Right cardiac atrium (tissue), 5 donors: ENCODE results near the gene ADGRL1. TPM values are rescaled to one million over a fixed set of nuclear protein-coding genes. Genes with fewer than 3 reads are reported as not detected.
A peak's percentile ranks its signal among the peaks of the same experiment; 100 is the strongest.
"Not testable (repeated sequence)": the region's sequence is repeated elsewhere in the genome, so short reads cannot be mapped to it uniquely, and the experiment has no call there.

Source experiments
- ATAC-seq, 2 donors: fragments of 200-7000 bp; cut with Tn5 transposase; one replicate each; pipeline versions ENCODE4 v1.8.0 to v1.9.1; 2020; ENCODE audit warnings: moderate library complexity in 2 of 2, mild to moderate bottlenecking in 1 of 2
- DNase-seq, 3 donors: peaks; one replicate each; pipeline ENCODE4 v3.0.0-alpha.2; 2020
- H3K27ac ChIP-seq: one replicate; pipeline ENCODE4 v1.5.1; 2013; ENCODE audit warnings: mild to moderate bottlenecking, low read length, control low read depth, moderate library complexity
- H3K27me3 ChIP-seq: one replicate; pipeline ENCODE4 v1.6.1; 2013; ENCODE audit not compliant: control insufficient read depth, insufficient read depth
- H3K4me1 ChIP-seq: one replicate; pipeline ENCODE4 v1.6.1; 2013; ENCODE audit warnings: low read length; ENCODE audit not compliant: control insufficient read depth, insufficient read depth
- H3K4me3 ChIP-seq: one replicate; pipeline ENCODE4 v1.5.1; 2013; ENCODE audit warnings: low read length, control low read depth
- H3K9me3 ChIP-seq: one replicate; pipeline ENCODE4 v1.6.1; 2013; ENCODE audit warnings: low read length; ENCODE audit not compliant: control insufficient read depth
- WGBS: extraction: QIAGEN DNeasy Blood & Tissue Kit; methylation state at CpG from one replicate; pipeline ENCODE4 v1.1.7; 2013; 5-methylcytosine and 5-hydroxymethylcytosine counted together
- intact Hi-C, 4 donors: fragments of 100-400 bp; cut with DNase I; formaldehyde crosslinking; loops; one replicate each; pipeline versions ENCODE4 v1.11.0 to v1.14.0; 2022 to 2023
- polyA plus RNA-seq: library from polyadenylated mRNA; stranded (reverse); fragments of 200-250 nt; gene quantifications from one replicate; pipeline ENCODE4 v1.2.3, GENCODE V29; 2013
- total RNA-seq, 4 donors: library from RNA; stranded (reverse); fragmentation: NEBNext Ultra II Directional; extraction: Animal tissue kit (Norgen Biotek cat#: 25700); gene quantifications; one replicate each; pipeline ENCODE4 v1.2.1, GENCODE V29; 2021
- donor health status: healthy with polysubstance abuse.
- donor health status: DM: no; HTN: yes; CAD: no.
- donor health status: DM: no; HTN: no; CAD: no.
- donor health status: DM: no; HTN: yes; CAD: no; lungs with severe emphysema.
- donor health status: DM: yes; HTN: yes; CAD: no.

The ADGRL1 gene
- total and polyA plus RNA-seq, 5 donors: 20.1 to 36.9 (median 33.6) TPM

- not testable (repeated sequence) for DNase-seq, H3K4me3 ChIP-seq, H3K27me3 ChIP-seq, ATAC-seq, H3K9me3 ChIP-seq, H3K27ac ChIP-seq, H3K4me1 ChIP-seq
- WGBS: 71% methylated on average over 7 of the region's 7 CpGs
- intact Hi-C loops: loop anchor here in 1 of 4 donors (5.0 kb wide), 1 partner anchor 143 kb away; no protein-coding TSS in a partner anchor
Measured at GRCh38 chr19:14204219-14204618, 1.8 kb downstream of the ADGRL1 start.

- not testable (repeated sequence) for H3K9me3 ChIP-seq, DNase-seq, H3K27me3 ChIP-seq, H3K27ac ChIP-seq, ATAC-seq, H3K4me1 ChIP-seq, H3K4me3 ChIP-seq
- intact Hi-C loops: loop anchor here in 1 of 4 donors (5.0 kb wide), 1 partner anchor 144 kb away; no protein-coding TSS in a partner anchor
- WGBS: 88% methylated on average over 20 of the region's 20 CpGs
Measured at GRCh38 chr19:14203788-14204187, 2.2 kb downstream of the ADGRL1 start.

GRCh38 chr19:14203177-14203576, 2.8 kb downstream of the ADGRL1 start:
- no peak overlapping the region for H3K4me3 ChIP-seq
- DNase-seq (no peak), ATAC-seq (no peak)
- WGBS: 55% methylated on average over 13 of the region's 13 CpGs
- H3K27ac ChIP-seq: no peak overlapping the region
- peaks cover 2% of the 10 kb centered on the region for H3K4me1 ChIP-seq
- no peaks in the 10 kb centered on the region for H3K27me3 ChIP-seq
- intact Hi-C loops: loop anchor here in 1 of 4 donors (5.0 kb wide), 1 partner anchor 144 kb away; no protein-coding TSS in a partner anchor
- no peaks in the 10 kb centered on the region for H3K9me3 ChIP-seq

GRCh38 chr19:14201481-14201880, 4.5 kb downstream of the ADGRL1 start:
- 63% methylated on average over 8 of the region's 8 CpGs for WGBS
- intact Hi-C loops: loop anchor here in 1 of 4 donors (5.0 kb wide), 1 partner anchor 146 kb away; no protein-coding TSS in a partner anchor
- H3K4me1 ChIP-seq, ATAC-seq, DNase-seq, H3K27me3 ChIP-seq, H3K4me3 ChIP-seq, H3K27ac ChIP-seq, H3K9me3 ChIP-seq: not testable (repeated sequence)

GRCh38 chr19:14200147-14200841, 5.7 kb downstream of the ADGRL1 start:
- ATAC-seq: peak in 1 of 2 donors; percentile 56
- intact Hi-C loops: loop anchor here in 1 of 4 donors (5.0 kb wide), 1 partner anchor 147 kb away; no protein-coding TSS in a partner anchor
- H3K4me1 ChIP-seq, H3K9me3 ChIP-seq, H3K27ac ChIP-seq, H3K4me3 ChIP-seq, H3K27me3 ChIP-seq: not testable (repeated sequence)
- WGBS: 83% methylated on average over 24 of the region's 24 CpGs
- DNase-seq: peak in 2 of 3 donors; percentile 70 to 72

GRCh38 chr19:14198384-14199376, 7.3 kb downstream of the ADGRL1 start:
- ATAC-seq: no peak
- DNase-seq: no peak
- WGBS: 88% methylated on average over 18 of the region's 18 CpGs
- Histone ChIP-seq H3K4me3 (no peak overlapping the region), H3K9me3 (no peaks in the 10 kb centered on the region), H3K4me1 (no peaks in the 10 kb centered on the region), H3K27ac (no peak overlapping the region), H3K27me3 (no peaks in the 10 kb centered on the region)
- intact Hi-C loops: loop anchor here in 2 of 4 donors (5.0 kb wide), 1 partner anchor 149 kb away; no protein-coding TSS in a partner anchor

GRCh38 chr19:14197882-14198281, 8.1 kb downstream of the ADGRL1 start:
- Histone ChIP-seq H3K9me3 (no peaks in the 10 kb centered on the region), H3K4me3 (no peak overlapping the region), H3K27me3 (no peaks in the 10 kb centered on the region), H3K27ac (no peak overlapping the region), H3K4me1 (no peaks in the 10 kb centered on the region)
- ATAC-seq (no peak), DNase-seq (no peak)
- intact Hi-C loops: loop anchor here in 2 of 4 donors (5.0 kb wide), 1 partner anchor 149 kb away; no protein-coding TSS in a partner anchor
- 87% methylated on average over 5 of the region's 5 CpGs for WGBS

- not testable (repeated sequence) for ATAC-seq, H3K4me1 ChIP-seq, H3K9me3 ChIP-seq, DNase-seq, H3K27me3 ChIP-seq, H3K27ac ChIP-seq, H3K4me3 ChIP-seq
- intact Hi-C loops: loop anchor here in 2 of 4 donors (5.0 kb wide), 1 partner anchor 150 kb away; no protein-coding TSS in a partner anchor
- WGBS: 94% methylated on average over 6 of the region's 7 CpGs
Measured at GRCh38 chr19:14197288-14197687, 8.7 kb downstream of the ADGRL1 start.

GRCh38 chr19:14196105-14196504, 9.9 kb downstream of the ADGRL1 start:
- 42% methylated on average over 12 of the region's 12 CpGs for WGBS
- intact Hi-C loops: loop anchor here in 2 of 4 donors (5.0 kb wide), 1 partner anchor 151 kb away; no protein-coding TSS in a partner anchor

GRCh38 chr19:14195216-14195615, 10.8 kb downstream of the ADGRL1 start:
- 89% methylated on average over 12 of the region's 12 CpGs for WGBS
- not testable (repeated sequence) for DNase-seq, ATAC-seq, H3K4me3 ChIP-seq, H3K27me3 ChIP-seq, H3K27ac ChIP-seq, H3K9me3 ChIP-seq, H3K4me1 ChIP-seq
- intact Hi-C loops: loop anchor here in 2 of 4 donors (5.0 kb wide), 1 partner anchor 152 kb away; no protein-coding TSS in a partner anchor

More at GRCh38 chr19:14196105-14196504, 9.9 kb downstream of the ADGRL1 start:
- H3K9me3 ChIP-seq, H3K27me3 ChIP-seq, H3K4me1 ChIP-seq, H3K4me3 ChIP-seq, H3K27ac ChIP-seq: not testable (repeated sequence)
- DNase-seq: peak; percentile 73 to 87 (median 86)
- peak; percentile 35 to 61 for ATAC-seq
